A673 (cell line): ENCODE measurements around the gene PTGDR. TPM values are rescaled to one million over a fixed set of nuclear protein-coding genes. Genes with fewer than 3 reads are reported as not detected.

ENCODE experiments used
- BruUV-seq: library from RNA; stranded (reverse); fragments of 400-500 nt; replicated peaks from 2 replicates; lab custom pipeline; 2021; lab: Mats Ljungman, UMichigan
- CTCF ChIA-PET: fragments of 300-600 bp; sonication (Branson Sonifier 250); formaldehyde crosslinking; loops from one replicate; lab custom pipeline; 2022; ENCODE audit warnings: antibody characterized with exemption; lab: Charles Lee
- POLR2A ChIA-PET: fragments of 300-600 bp; sonication (Branson Sonifier 250); formaldehyde crosslinking; loops from one replicate; lab custom pipeline; 2022; ENCODE audit warnings: antibody characterized with exemption; ENCODE audit not compliant: low non-redundant PET; lab: Charles Lee
- DNase-seq: peaks from one replicate; pipeline ENCODE4 v3.0.0-alpha.2; 2015; ENCODE audit warnings: low spot score
- H3K27ac ChIP-seq: fragments of 200-600 bp; sonication (generic); 2 replicates; pipeline ENCODE4 v1.5.1; 2016; ENCODE audit warnings: mixed run types, low read depth, mild to moderate bottlenecking, mixed read lengths, antibody characterized with exemption, low read length; ENCODE audit not compliant: poor library complexity, severe bottlenecking
- H3K27me3 ChIP-seq: fragments of 200-600 bp; sonication (generic); replicated peaks from 2 replicates; pipeline ENCODE4 v1.6.1; 2017; ENCODE audit warnings: mixed run types, low read depth, mild to moderate bottlenecking, mixed read lengths, antibody characterized with exemption, low read length; ENCODE audit not compliant: insufficient read depth, poor library complexity
- H3K36me3 ChIP-seq: fragments of 200-600 bp; sonication (generic); 2 replicates; pipeline ENCODE4 v1.6.1; 2016; ENCODE audit warnings: mixed run types, mild to moderate bottlenecking, mixed read lengths, antibody characterized with exemption, low read length; ENCODE audit not compliant: insufficient read depth, poor library complexity, severe bottlenecking
- H3K4me1 ChIP-seq: fragments of 200-600 bp; sonication (generic); 2 replicates; pipeline ENCODE4 v1.6.1; 2017; ENCODE audit warnings: mixed run types, mild to moderate bottlenecking, mixed read lengths, antibody characterized with exemption, low read length; ENCODE audit not compliant: insufficient read depth, poor library complexity, severe bottlenecking
- H3K4me3 ChIP-seq: fragments of 200-600 bp; sonication (generic); 2 replicates; pipeline ENCODE4 v1.5.1; 2016; ENCODE audit warnings: low read depth, mixed run types, mild to moderate bottlenecking, mixed read lengths, low read length; ENCODE audit not compliant: poor library complexity, severe bottlenecking
- H3K9me3 ChIP-seq: fragments of 200-600 bp; sonication (generic); 2 replicates; pipeline ENCODE4 v1.6.1; 2016; ENCODE audit warnings: mixed run types, low read depth, mild to moderate bottlenecking, mixed read lengths, antibody characterized with exemption, low read length; ENCODE audit not compliant: poor library complexity, severe bottlenecking
- EZH2 ChIP-seq: fragments of 200-600 bp; sonication (generic); IDR thresholded peaks from 2 replicates; pipeline ENCODE4 v1.6.1; 2017; ENCODE audit warnings: borderline replicate concordance, low read depth, mild to moderate bottlenecking, mixed read lengths, antibody characterized with exemption, low read length; ENCODE audit not compliant: poor library complexity, severe bottlenecking
- intact Hi-C: fragments of 100-400 bp; cut with micrococcal nuclease; formaldehyde crosslinking; loops from one replicate; pipeline ENCODE4 v1.10.0; 2022; ENCODE audit not compliant: unreplicated experiment
- total RNA-seq: library from RNA; stranded (reverse); gene quantifications from 2 replicates; pipeline ENCODE4 v1.2.3, GENCODE V29; 2021
- TF ChIP-seq, protein P1 (sequence below): fragments of 300-800, 200-600 bp; sonication (generic); conservative IDR thresholded peaks from 2 replicates; pipeline ENCODE4 v1.5.1; 2017; ENCODE audit warnings: low read depth, mild to moderate bottlenecking, antibody characterized with exemption, low read length, moderate library complexity, mixed read lengths

The PTGDR gene
- total RNA-seq, 1 experiment from 2014 or later: not detected

DNA sequence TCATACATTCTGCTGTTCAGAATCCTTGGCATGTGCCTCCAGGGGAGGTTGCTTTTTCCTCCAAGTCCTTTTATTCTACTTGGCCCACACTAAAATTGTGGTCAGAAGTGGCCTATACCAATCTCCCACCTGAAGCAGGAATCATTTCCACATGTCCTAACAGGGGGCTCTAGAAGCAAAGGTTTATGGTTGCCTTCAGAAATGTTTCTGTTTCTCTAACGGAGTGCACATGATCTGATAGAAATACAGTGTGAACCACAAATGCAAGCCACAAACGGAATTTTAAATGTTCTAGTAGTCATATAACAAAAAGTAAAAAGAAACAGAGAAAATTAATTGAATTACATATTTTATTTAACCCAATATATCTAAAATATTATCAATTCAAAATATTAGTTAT lies 50.6 kb downstream of the PTGDR start:
- H3K36me3 ChIP-seq: no peaks in the 10 kb centered on the region
- no peak overlapping the region for H3K4me3 ChIP-seq
- no peak overlapping the region for H3K27ac ChIP-seq
- H3K9me3 ChIP-seq: peaks cover 9% of the 10 kb centered on the region
- CTCF ChIA-PET: no interaction called here
- H3K27me3 ChIP-seq: peaks cover 54% of the 10 kb centered on the region
- intact Hi-C loops: no loop called here
- TF ChIP-seq EZH2: no peak
- TF ChIP-seq, protein P1, sequence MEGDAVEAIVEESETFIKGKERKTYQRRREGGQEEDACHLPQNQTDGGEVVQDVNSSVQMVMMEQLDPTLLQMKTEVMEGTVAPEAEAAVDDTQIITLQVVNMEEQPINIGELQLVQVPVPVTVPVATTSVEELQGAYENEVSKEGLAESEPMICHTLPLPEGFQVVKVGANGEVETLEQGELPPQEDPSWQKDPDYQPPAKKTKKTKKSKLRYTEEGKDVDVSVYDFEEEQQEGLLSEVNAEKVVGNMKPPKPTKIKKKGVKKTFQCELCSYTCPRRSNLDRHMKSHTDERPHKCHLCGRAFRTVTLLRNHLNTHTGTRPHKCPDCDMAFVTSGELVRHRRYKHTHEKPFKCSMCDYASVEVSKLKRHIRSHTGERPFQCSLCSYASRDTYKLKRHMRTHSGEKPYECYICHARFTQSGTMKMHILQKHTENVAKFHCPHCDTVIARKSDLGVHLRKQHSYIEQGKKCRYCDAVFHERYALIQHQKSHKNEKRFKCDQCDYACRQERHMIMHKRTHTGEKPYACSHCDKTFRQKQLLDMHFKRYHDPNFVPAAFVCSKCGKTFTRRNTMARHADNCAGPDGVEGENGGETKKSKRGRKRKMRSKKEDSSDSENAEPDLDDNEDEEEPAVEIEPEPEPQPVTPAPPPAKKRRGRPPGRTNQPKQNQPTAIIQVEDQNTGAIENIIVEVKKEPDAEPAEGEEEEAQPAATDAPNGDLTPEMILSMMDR: no peak
- POLR2A ChIA-PET: no interaction called here
- no TSS peak for BruUV-seq
- H3K4me1 ChIP-seq: no peaks in the 10 kb centered on the region
- no peak for DNase-seq

DNA sequence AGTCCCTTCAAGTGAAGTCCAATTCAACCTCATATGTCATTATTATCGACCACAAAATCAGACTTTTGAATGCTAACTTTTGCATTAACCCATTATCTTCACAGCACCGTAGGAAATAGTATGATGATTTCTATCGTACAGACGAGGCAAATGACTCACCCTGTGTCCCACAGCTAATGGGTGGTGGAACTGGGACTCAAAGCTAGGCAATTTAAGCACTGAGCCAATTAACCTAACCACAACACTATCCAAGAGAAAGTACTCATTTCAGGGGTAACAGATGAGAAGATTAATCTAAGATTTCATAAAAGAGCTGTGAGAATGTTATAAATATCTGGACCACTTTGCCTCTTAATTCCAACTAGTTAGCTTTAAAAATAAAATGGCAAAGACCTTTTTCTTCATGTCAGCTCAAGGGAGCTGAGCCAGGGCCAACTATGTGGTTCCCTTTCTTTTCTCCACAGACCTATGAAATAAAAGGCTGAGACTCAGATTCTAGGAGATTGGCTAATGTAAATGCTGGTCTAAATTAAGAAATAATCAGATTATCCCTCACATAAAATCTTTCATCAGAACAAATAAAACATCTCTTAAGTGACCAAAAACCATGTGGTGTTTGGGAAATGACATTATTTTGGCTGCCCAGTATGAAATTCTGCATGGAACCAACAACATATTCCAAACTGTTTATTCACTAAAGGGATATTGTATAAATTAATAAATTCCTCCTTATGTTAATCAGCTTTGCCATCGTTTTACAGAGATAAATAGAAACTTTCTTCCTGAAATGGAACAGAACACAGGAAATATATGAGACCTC lies 51.5 kb downstream of the PTGDR start:
- POLR2A ChIA-PET: no interaction called here
- TF ChIP-seq, protein P1: no peak
- TF ChIP-seq EZH2: no peak
- H3K27ac ChIP-seq: no peak overlapping the region
- no TSS peak for BruUV-seq
- H3K27me3 ChIP-seq: peaks cover 44% of the 10 kb centered on the region
- H3K9me3 ChIP-seq: peaks cover 9% of the 10 kb centered on the region
- no peak for DNase-seq
- intact Hi-C loops: no loop called here
- no peaks in the 10 kb centered on the region for H3K36me3 ChIP-seq
- CTCF ChIA-PET: no interaction called here
- H3K4me3 ChIP-seq: no peak overlapping the region
- no peaks in the 10 kb centered on the region for H3K4me1 ChIP-seq

DNA sequence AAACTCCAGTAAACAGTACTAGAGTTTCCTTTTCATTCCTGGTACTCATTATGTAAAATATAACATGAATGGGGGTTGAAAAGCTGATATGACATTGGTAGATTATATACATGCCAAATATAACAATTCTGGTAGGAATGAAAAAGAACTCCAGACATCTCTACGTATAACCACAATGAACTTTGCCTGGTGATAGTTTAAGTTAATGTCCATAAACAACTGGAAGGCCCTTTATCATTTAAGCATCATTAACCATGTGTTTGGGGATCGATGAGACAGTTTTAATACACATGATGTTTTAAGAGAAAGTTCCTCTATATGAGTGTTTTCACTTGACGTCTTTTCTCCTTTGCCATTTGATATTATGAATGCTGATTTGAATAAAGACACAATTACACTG lies 52.4 kb downstream of the PTGDR start:
- peaks cover 9% of the 10 kb centered on the region for H3K9me3 ChIP-seq
- ChIA-PET CTCF (no interaction called here), POLR2A (no interaction called here)
- no TSS peak for BruUV-seq
- no peak overlapping the region for H3K27ac ChIP-seq
- no peaks in the 10 kb centered on the region for H3K36me3 ChIP-seq
- H3K4me3 ChIP-seq: no peak overlapping the region
- H3K4me1 ChIP-seq: no peaks in the 10 kb centered on the region
- DNase-seq: no peak
- H3K27me3 ChIP-seq: peaks cover 35% of the 10 kb centered on the region
- TF ChIP-seq, protein P1: no peak
- TF ChIP-seq EZH2: no peak
- intact Hi-C loops: no loop called here
